SU-DHL-6 (cell line): Measurements from ENCODE around the gene MYO10.

Source experiments
- H2AFZ ChIP-seq: fragments of 200-600 bp; sonication (generic); 2 replicates; pipeline ENCODE4 v1.6.1; 2014; ENCODE audit warnings: low read depth, mild to moderate bottlenecking, moderate library complexity, mixed read lengths, antibody characterized with exemption, low read length; ENCODE audit not compliant: severe bottlenecking
- H3F3A ChIP-seq: fragments of 200-600 bp; shearing (Covaris generic); 2 replicates; pipeline ENCODE4 v1.6.0; 2016; ENCODE audit warnings: antibody characterized with exemption, mild to moderate bottlenecking; ENCODE audit not compliant: insufficient read depth
- H3K27ac ChIP-seq: fragments of 200-600 bp; sonication (generic); 2 replicates; pipeline ENCODE4 v1.5.1; 2016; ENCODE audit warnings: low read depth, mild to moderate bottlenecking, low read length, moderate library complexity, mixed read lengths
- H3K27me3 ChIP-seq: fragments of 200-600 bp; sonication (generic), shearing (Covaris generic); 2 replicates; pipeline ENCODE4 v1.6.0; 2014; ENCODE audit warnings: mild to moderate bottlenecking, low read length
- H3K36me3 ChIP-seq: fragments of 200-600 bp; sonication (generic); 2 replicates; pipeline ENCODE4 v1.6.1; 2014; ENCODE audit warnings: mild to moderate bottlenecking, low read length, mixed read lengths
- H3K4me2 ChIP-seq: fragments of 300-600, 200-600 bp; shearing (Covaris generic), sonication (generic); 2 replicates; pipeline ENCODE4 v1.6.0; 2014; ENCODE audit warnings: low read length, low read depth, mild to moderate bottlenecking; ENCODE audit not compliant: poor library complexity, severe bottlenecking
- H3K4me3 ChIP-seq: fragments of 200-600 bp; sonication (generic); 2 replicates; pipeline ENCODE4 v1.5.1; 2014; ENCODE audit warnings: antibody characterized with exemption, low read length, mild to moderate bottlenecking, mixed read lengths; ENCODE audit not compliant: insufficient read depth, poor library complexity, severe bottlenecking
- H3K79me2 ChIP-seq: fragments of 200-600 bp; sonication (generic); 2 replicates; pipeline ENCODE4 v1.6.1; 2014; ENCODE audit warnings: mild to moderate bottlenecking, low read length, moderate library complexity; ENCODE audit not compliant: insufficient read depth
- H3K9ac ChIP-seq: fragments of 200-600 bp; sonication (generic); 2 replicates; pipeline ENCODE4 v1.7.0; 2014; ENCODE audit warnings: mild to moderate bottlenecking, low read length
- H3K9me2 ChIP-seq: fragments of 200-600 bp; sonication (generic); replicated peaks from 2 replicates; pipeline ENCODE4 v1.6.1; 2014; ENCODE audit warnings: low read length; ENCODE audit not compliant: insufficient read depth
- H3K9me3 ChIP-seq: fragments of 200-600 bp; sonication (generic); 2 replicates; pipeline ENCODE4 v1.6.1; 2014; ENCODE audit warnings: low read length, mixed read lengths; ENCODE audit not compliant: insufficient read depth
- H4K20me1 ChIP-seq: fragments of 200-600 bp; sonication (generic); 2 replicates; pipeline ENCODE4 v1.6.1; 2014; ENCODE audit warnings: low read depth, mild to moderate bottlenecking, antibody characterized with exemption, low read length, moderate library complexity, mixed read lengths
- CTCF ChIP-seq: fragments of 200-600 bp; sonication (generic); IDR thresholded peaks from one replicate; pipeline ENCODE4 v1.5.1; 2017; ENCODE audit warnings: antibody characterized with exemption, mild to moderate bottlenecking, low read length, moderate library complexity; ENCODE audit not compliant: insufficient read depth, poor library complexity, severe bottlenecking
- EZH2phosphoT487 ChIP-seq: fragments of 200-600 bp; sonication (generic), shearing (Covaris generic); conservative IDR thresholded peaks from 2 replicates; pipeline ENCODE4 v1.6.1; 2018; ENCODE audit warnings: mild to moderate bottlenecking, antibody characterized with exemption, low read length, moderate library complexity, mixed read lengths

MYO10 gene

DNA sequence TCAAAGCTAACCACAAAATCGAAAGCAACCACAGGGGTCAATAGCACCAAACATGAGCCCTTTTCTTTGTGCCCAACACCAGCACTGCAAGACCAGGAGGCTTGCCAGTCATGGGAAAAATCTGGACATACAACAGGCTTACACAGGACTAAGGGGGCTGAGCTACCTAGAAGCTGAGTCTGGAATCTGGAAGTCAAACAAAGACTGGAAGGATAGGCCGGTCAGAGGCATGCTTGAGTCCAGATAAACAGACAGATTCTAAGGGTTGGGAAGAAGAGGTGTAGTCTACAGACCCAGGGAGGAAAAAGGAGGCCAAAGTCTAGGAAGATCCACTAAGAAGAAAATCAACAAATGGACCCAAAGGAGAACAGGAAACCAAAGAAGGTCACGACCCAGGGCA lies 73.3 kb downstream of the MYO10 start:
- Histone ChIP-seq H3K79me2 (no peaks in the 10 kb centered on the region), H3K36me3 (no peaks in the 10 kb centered on the region), H3K9ac (no peak overlapping the region), H3K9me2 (no peaks in the 10 kb centered on the region), H3F3A (no peaks in the 10 kb centered on the region), H2AFZ (no peak overlapping the region), H3K9me3 (no peaks in the 10 kb centered on the region), H3K4me3 (no peak overlapping the region), H3K27me3 (no peaks in the 10 kb centered on the region), H3K27ac (no peak overlapping the region), H4K20me1 (no peaks in the 10 kb centered on the region), H3K4me2 (no peak overlapping the region)
- TF ChIP-seq CTCF = no peak
- no peak for TF ChIP-seq EZH2phosphoT487

- no peaks in the 10 kb centered on the region for H3K36me3 ChIP-seq
- H3K9ac ChIP-seq = no peak overlapping the region
- no peak for TF ChIP-seq CTCF
- TF ChIP-seq EZH2phosphoT487 = no peak
- H3K27me3 ChIP-seq = no peaks in the 10 kb centered on the region
- H3K9me2 ChIP-seq = no peaks in the 10 kb centered on the region
- H3K9me3 ChIP-seq = no peaks in the 10 kb centered on the region
- no peaks in the 10 kb centered on the region for H3F3A ChIP-seq
- H2AFZ ChIP-seq = no peak overlapping the region
- no peaks in the 10 kb centered on the region for H3K79me2 ChIP-seq
- H3K4me3 ChIP-seq = no peak overlapping the region
- H3K4me2 ChIP-seq = no peak overlapping the region
- H3K27ac ChIP-seq = no peak overlapping the region
- H4K20me1 ChIP-seq = no peaks in the 10 kb centered on the region
Measured at GRCh38 chr5:16859346-16859745, 76.7 kb downstream of the MYO10 start.

GRCh38 chr5:16858151-16858550 lies 77.9 kb downstream of the MYO10 start:
- no peaks in the 10 kb centered on the region for H3K27me3 ChIP-seq
- H3K9me3 ChIP-seq = no peaks in the 10 kb centered on the region
- no peaks in the 10 kb centered on the region for H3K9me2 ChIP-seq
- H4K20me1 ChIP-seq = no peaks in the 10 kb centered on the region
- H3K9ac ChIP-seq = no peak overlapping the region
- no peak overlapping the region for H3K4me3 ChIP-seq
- no peak overlapping the region for H2AFZ ChIP-seq
- no peak overlapping the region for H3K27ac ChIP-seq
- no peaks in the 10 kb centered on the region for H3K79me2 ChIP-seq
- no peak for TF ChIP-seq CTCF
- TF ChIP-seq EZH2phosphoT487 = no peak
- H3F3A ChIP-seq = no peaks in the 10 kb centered on the region
- no peak overlapping the region for H3K4me2 ChIP-seq
- H3K36me3 ChIP-seq = no peaks in the 10 kb centered on the region

GRCh38 chr5:16857635-16858034 lies 78.5 kb downstream of the MYO10 start:
- TF ChIP-seq EZH2phosphoT487 = no peak
- TF ChIP-seq CTCF = no peak
- no peaks in the 10 kb centered on the region for H3K9me2 ChIP-seq
- H3K4me2 ChIP-seq = no peak overlapping the region
- H3K27ac ChIP-seq = no peak overlapping the region
- no peak overlapping the region for H2AFZ ChIP-seq
- H3K36me3 ChIP-seq = no peaks in the 10 kb centered on the region
- H3K9ac ChIP-seq = no peak overlapping the region
- no peaks in the 10 kb centered on the region for H3K9me3 ChIP-seq
- H3F3A ChIP-seq = no peaks in the 10 kb centered on the region
- no peak overlapping the region for H3K4me3 ChIP-seq
- no peaks in the 10 kb centered on the region for H3K27me3 ChIP-seq
- H4K20me1 ChIP-seq = no peaks in the 10 kb centered on the region
- H3K79me2 ChIP-seq = no peaks in the 10 kb centered on the region
